Esophagus muscularis mucosa (tissue), 3 donors: ENCODE results near the gene ANTXR1.

Source experiments
- POLR2AphosphoS5 ChIP-seq, 2 donors: sonication (generic); formaldehyde crosslinking; IDR thresholded peaks; one replicate each; pipeline ENCODE4 v1.6.1; 2017; ENCODE audit warnings: antibody characterized with exemption in 2 of 2
- TF ChIP-seq, protein P1 (sequence below), 3 experiments: fragments of 200-600 bp in 2 of 3; fragments of 450-650 bp in 1 of 3; sonication (generic) in 2 of 3; IDR thresholded peaks; one replicate each; pipeline ENCODE4 v1.5.1; 2017 to 2019; ENCODE audit warnings: antibody characterized with exemption in 3 of 3, mild to moderate bottlenecking in 2 of 3, moderate library complexity in 1 of 3

DNA sequence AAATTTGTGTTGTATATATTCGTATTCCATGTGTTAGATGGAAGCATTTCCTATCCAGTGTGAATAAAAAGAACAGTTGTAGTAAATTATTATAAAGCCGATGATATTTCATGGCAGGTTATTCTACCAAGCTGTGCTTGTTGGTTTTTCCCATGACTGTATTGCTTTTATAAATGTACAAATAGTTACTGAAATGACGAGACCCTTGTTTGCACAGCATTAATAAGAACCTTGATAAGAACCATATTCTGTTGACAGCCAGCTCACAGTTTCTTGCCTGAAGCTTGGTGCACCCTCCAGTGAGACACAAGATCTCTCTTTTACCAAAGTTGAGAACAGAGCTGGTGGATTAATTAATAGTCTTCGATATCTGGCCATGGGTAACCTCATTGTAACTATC lies 235.3 kb downstream of the ANTXR1 start:
- no peak for TF ChIP-seq POLR2AphosphoS5 (IDR thresholded peaks at IDR 0.05)
- TF ChIP-seq, protein P1, sequence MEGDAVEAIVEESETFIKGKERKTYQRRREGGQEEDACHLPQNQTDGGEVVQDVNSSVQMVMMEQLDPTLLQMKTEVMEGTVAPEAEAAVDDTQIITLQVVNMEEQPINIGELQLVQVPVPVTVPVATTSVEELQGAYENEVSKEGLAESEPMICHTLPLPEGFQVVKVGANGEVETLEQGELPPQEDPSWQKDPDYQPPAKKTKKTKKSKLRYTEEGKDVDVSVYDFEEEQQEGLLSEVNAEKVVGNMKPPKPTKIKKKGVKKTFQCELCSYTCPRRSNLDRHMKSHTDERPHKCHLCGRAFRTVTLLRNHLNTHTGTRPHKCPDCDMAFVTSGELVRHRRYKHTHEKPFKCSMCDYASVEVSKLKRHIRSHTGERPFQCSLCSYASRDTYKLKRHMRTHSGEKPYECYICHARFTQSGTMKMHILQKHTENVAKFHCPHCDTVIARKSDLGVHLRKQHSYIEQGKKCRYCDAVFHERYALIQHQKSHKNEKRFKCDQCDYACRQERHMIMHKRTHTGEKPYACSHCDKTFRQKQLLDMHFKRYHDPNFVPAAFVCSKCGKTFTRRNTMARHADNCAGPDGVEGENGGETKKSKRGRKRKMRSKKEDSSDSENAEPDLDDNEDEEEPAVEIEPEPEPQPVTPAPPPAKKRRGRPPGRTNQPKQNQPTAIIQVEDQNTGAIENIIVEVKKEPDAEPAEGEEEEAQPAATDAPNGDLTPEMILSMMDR (IDR thresholded peaks at IDR 0.05), result no peak
